ENCODE data around the gene ZCCHC8.

- TF ChIP-seq CTCF (optimal IDR thresholded peaks at IDR 0.05 in 1 of 3, IDR thresholded peaks at IDR 0.05 in 1 of 3, conservative IDR thresholded peaks at IDR 0.05 in 1 of 3; ENCODE audit: extremely low read depth in 1 of 3, insufficient read depth in 2 of 3, low read length in 3 of 3) (no peak), EZH2 (IDR thresholded peaks at IDR 0.05; ENCODE audit: low read length) (no peak)
Measured at GRCh38 chr12:122459211-122459610, 41.5 kb downstream of the ZCCHC8 start.
